Mesothelial cell of epicardium (in vitro differentiated cells): ENCODE measurements around the gene SUMO2. TPM values are rescaled to one million over a fixed set of nuclear protein-coding genes. Genes with fewer than 3 reads are reported as not detected.
"Not testable (repeated sequence)": the region's sequence is repeated elsewhere in the genome, so short reads cannot be mapped to it uniquely, and the experiment has no call there.

Source experiments
- DNase-seq, 2 experiments: peaks; one replicate each; pipeline ENCODE4 v3.0.0; 2021; ENCODE audit warnings: low spot score in 2 of 2; ENCODE audit not compliant: unreplicated experiment in 2 of 2
- H3K27ac Mint-ChIP-seq: 2 replicates; pipeline ENCODE4 v1.8.0; 2021; ENCODE audit warnings: mixed read lengths
- H3K27me3 Mint-ChIP-seq: 2 replicates; pipeline ENCODE4 v1.8.0; 2021; ENCODE audit warnings: low read depth, mixed read lengths
- H3K36me3 Mint-ChIP-seq: 2 replicates; pipeline ENCODE4 v1.8.0; 2021; ENCODE audit warnings: mixed read lengths
- H3K4me1 Mint-ChIP-seq: 2 replicates; pipeline ENCODE4 v1.8.0; 2021; ENCODE audit warnings: mixed read lengths
- H3K4me3 Mint-ChIP-seq: 2 replicates; pipeline ENCODE4 v1.8.0; 2021; ENCODE audit warnings: mild to moderate bottlenecking, moderate library complexity, mixed read lengths
- H3K9me3 Mint-ChIP-seq: 2 replicates; pipeline ENCODE4 v1.8.0; 2021; ENCODE audit warnings: mixed read lengths
- total RNA-seq: library from RNA; stranded (reverse); gene quantifications from 3 replicates; pipeline ENCODE4 v1.2.1, GENCODE V29; 2021
- TF ChIP-seq, protein P1 (sequence below): fragments of 200-600 bp; sonication (generic); IDR thresholded peaks from one replicate; pipeline ENCODE4 v1.5.0; 2021; ENCODE audit warnings: antibody characterized with exemption; ENCODE audit not compliant: unreplicated experiment

Gene SUMO2
- total RNA-seq, 1 donor from 2014 or later: 542 TPM

DNA sequence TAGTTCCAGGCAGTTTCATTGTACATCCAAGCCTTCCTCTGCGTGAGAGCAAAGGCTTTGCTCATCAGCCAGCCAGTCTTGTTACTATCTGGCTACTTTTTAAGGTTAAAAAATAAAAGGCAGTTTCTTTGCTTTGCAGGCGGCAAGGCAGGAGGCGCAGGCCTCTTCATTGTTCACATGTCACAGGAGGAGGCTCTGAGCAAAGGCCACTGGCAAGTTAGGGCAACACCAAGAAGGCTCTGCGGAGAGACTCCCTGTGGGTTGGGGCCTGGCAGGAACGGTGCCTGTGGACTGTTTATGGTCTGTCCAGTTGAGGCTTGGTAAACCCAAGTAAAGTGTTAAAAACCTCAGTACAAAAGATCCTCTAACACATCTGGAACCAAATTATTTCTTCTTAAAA, 47.3 kb downstream of the SUMO2 start:
- TF ChIP-seq, protein P1, sequence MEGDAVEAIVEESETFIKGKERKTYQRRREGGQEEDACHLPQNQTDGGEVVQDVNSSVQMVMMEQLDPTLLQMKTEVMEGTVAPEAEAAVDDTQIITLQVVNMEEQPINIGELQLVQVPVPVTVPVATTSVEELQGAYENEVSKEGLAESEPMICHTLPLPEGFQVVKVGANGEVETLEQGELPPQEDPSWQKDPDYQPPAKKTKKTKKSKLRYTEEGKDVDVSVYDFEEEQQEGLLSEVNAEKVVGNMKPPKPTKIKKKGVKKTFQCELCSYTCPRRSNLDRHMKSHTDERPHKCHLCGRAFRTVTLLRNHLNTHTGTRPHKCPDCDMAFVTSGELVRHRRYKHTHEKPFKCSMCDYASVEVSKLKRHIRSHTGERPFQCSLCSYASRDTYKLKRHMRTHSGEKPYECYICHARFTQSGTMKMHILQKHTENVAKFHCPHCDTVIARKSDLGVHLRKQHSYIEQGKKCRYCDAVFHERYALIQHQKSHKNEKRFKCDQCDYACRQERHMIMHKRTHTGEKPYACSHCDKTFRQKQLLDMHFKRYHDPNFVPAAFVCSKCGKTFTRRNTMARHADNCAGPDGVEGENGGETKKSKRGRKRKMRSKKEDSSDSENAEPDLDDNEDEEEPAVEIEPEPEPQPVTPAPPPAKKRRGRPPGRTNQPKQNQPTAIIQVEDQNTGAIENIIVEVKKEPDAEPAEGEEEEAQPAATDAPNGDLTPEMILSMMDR: no peak

DNA sequence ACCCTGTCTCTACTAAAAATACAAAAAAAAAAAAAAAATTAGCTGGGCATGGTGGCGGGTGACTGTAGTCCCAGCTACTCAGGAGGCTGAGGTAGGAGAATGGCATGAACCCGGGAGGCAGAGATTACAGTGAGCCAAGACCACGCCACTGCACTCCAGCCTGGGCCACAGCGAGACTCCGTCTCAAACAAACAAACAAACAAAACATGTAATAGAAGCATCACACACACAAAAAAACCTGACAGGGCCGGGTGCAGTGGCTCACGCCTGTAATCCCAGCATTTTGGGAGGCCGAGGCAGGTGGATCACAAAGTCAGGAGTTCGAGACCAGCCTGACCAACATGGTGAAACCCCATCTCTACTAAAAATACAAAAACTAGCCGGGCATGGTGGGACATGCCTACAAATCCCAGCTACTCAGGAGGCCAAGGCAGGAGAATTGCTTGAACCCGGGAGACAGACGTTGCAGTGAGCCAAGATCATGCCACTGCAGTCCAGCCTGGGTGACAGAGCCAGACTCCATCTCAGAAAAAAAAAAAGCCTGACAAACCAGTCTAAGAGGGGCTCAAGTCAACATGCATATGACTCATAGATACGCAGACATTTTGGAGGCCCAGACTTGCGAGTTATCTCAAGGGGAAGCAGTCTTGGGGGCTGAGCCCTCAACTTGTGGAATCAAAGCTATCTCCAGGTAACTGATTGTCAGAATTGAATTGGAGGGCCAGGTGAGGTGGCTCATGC, 49.0 kb downstream of the SUMO2 start:
- H3K27me3 Mint-ChIP-seq, DNase-seq, H3K9me3 Mint-ChIP-seq, H3K4me3 Mint-ChIP-seq: not testable (repeated sequence)
- peaks cover 16% of the 10 kb centered on the region for H3K36me3 Mint-ChIP-seq
- peak overlapping the region; percentile 85 for H3K27ac Mint-ChIP-seq
- peaks cover 11% of the 10 kb centered on the region for H3K4me1 Mint-ChIP-seq

More for the DNA sequence above, 47.3 kb downstream of the SUMO2 start:
- DNase-seq: no peak
- H3K4me1 Mint-ChIP-seq: peaks cover 6% of the 10 kb centered on the region
- peak overlapping the region; percentile 83 for H3K27ac Mint-ChIP-seq
- peaks cover 20% of the 10 kb centered on the region for H3K36me3 Mint-ChIP-seq
- no peak overlapping the region for H3K4me3 Mint-ChIP-seq
- H3K27me3 Mint-ChIP-seq: no peaks in the 10 kb centered on the region
- H3K9me3 Mint-ChIP-seq: no peaks in the 10 kb centered on the region

DNA sequence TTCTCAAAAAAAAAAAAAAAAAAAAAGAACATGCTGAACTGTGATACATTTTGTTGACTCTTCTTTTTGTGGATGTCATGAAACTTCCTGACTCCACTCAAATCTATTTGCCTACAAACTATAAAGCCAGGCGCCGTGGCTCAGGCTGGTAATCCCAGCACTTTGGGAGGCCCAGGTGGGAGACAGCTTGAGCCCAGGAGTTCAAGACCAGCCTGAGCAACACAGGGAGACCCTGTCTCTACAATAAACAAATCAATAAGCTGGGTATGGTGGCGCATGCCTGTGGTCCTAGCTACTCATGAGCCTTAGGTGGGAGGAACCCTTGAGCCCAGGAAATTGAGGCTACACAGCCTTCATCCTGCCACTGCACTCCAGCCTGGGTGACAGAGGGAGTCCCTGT, 49.8 kb downstream of the SUMO2 start:
- Mint-ChIP-seq H3K4me3 (peak overlapping the region; percentile 42), H3K9me3 (no peaks in the 10 kb centered on the region), H3K4me1 (peaks cover 11% of the 10 kb centered on the region), H3K27ac (peak overlapping the region; percentile 79), H3K36me3 (peaks cover 16% of the 10 kb centered on the region), H3K27me3 (no peaks in the 10 kb centered on the region)
- no peak for DNase-seq
- TF ChIP-seq, protein P1: no peak

DNA sequence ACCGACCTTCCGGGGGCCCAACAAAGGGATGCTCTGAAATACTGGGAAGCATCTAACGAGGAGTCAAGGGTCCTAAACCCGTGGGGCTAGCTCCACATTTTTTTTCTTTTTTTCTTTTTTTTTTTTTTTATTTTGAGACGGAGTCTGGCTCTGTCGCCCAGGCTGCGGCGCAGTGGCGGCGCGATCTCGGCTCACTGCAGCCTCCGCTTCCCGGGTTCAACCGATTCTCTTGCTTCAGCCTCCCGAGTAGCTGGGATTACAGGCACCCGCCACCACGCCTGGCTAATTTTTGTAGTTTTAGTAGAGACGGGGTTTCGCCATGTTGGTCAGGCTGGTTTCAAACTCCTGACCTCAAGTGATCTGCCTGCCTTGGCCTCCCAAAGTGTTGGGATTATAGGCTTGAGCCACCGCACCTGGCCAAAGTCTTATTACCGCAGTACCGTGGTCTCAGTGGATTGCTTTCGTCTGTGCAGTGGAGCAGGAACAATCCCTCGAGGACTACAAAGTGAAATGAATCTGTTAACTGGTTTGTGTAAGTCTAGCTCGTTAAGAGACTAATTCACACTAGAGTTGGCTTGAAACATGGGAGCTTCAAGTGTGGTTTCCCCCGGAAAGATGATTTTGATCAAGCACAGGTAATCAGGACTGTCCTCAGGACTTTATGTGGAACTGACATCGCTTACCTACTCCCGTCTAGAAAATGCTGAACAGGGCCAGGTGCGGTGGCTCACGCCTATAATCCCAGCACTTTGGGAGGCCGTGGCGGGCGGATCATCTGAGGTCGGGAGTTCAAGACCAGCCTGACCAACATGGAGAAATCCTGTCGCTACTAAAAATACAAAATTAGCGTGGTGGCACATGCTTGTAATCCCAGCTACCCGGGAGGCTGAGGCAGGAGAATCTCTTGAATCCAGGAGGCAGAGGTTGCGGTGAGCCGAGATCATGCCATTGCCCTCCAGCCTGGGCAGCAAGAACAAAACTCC, 50.5 kb downstream of the SUMO2 start:
- not testable (repeated sequence) for H3K9me3 Mint-ChIP-seq, DNase-seq, H3K27me3 Mint-ChIP-seq
- Mint-ChIP-seq H3K27ac (peak overlapping the region; percentile 88), H3K4me3 (peak overlapping the region; percentile 89), H3K36me3 (peaks cover 16% of the 10 kb centered on the region), H3K4me1 (peaks cover 11% of the 10 kb centered on the region)

DNA sequence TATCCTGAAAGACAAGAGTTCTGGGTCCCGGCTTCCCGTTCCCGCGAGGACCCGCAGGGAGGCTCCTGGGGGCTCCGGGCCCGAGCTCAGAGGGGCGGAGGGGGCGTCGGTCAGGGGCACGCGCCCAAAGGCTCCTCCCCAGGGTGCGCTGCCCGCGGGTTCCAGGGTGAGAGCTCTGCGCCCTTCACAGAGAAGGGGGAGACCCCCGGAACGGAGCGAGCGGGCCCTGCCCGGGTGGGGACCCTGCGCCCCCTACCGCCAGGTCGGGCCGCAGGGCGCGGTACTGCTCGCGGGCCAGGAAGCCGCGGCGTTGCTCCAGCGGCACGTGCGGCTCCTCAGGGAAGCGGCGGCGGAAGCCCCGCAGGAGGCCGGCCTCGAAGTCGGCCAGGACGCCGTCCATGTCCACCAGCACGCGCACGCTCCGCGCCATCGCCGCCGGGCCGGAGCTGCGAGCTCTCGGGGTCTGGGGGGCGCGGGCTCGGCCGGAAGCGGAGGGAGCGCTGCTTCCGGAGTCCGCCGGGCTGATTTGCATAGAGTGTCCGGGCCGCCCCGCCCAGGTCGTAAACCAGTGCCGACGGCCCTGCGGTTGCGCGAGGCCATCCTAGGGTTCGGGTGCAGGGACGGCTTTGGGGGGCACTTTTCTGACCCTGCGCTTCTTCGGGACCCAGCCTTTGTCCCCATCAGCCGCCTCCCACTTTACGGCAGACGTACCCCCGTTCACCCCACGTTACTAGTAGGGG, 51.3 kb downstream of the SUMO2 start, which contains the start of gene NT5C:
TSS of gene NT5C (minus strand) at position 465 of the 740 bp plus-strand sequence. CDS start at position 430, 35 bp downstream.
- TF ChIP-seq, protein P1: peak; percentile 69
- H3K4me1 Mint-ChIP-seq: peaks cover 11% of the 10 kb centered on the region
- no peaks in the 10 kb centered on the region for H3K27me3 Mint-ChIP-seq
- peak within 1 kb of the TSS; percentile 94 for H3K27ac Mint-ChIP-seq
- peak; percentile 61 to 78 for DNase-seq
- H3K4me3 Mint-ChIP-seq: peak within 1 kb of the TSS; percentile 89
- peaks cover 12% of the 10 kb centered on the region for H3K36me3 Mint-ChIP-seq
- no peaks in the 10 kb centered on the region for H3K9me3 Mint-ChIP-seq

DNA sequence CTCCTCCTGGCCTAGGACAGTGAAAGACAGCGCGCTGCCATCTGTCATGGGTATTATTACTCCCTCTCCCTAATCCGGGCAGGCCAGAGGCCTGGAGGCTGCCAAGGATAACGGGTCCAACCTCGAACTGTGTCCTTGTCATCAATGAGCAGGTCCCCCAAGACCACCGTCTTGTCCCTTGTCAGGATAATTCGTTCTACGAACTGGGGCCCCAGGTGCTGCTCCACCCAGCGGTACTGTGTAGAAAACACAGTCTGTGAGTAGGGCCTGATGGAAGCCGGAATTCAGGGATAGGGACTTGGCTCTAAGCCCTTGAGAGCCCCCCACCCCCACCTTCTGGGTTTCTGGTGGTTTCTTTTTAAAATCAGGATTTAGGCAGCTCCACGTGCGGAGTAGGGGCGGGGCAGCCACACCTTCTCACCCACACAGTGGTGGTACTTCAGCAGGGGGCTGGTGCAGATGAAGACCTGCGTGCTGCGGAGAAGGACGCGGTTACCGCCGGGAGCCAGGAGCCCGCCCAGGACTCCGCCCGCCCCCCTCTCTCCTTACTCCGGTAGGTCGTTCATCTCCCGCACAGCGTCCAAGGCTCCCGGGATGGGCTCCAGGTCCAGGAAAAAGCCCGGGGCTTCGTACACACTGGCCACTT, 52.0 kb downstream of the SUMO2 start:
- TF ChIP-seq, protein P1: no peak
- DNase-seq: peak; percentile 44 to 76
- H3K27ac Mint-ChIP-seq: peak overlapping the region; percentile 94
- no peaks in the 10 kb centered on the region for H3K9me3 Mint-ChIP-seq
- peak overlapping the region; percentile 89 for H3K4me3 Mint-ChIP-seq
- H3K27me3 Mint-ChIP-seq: no peaks in the 10 kb centered on the region
- H3K36me3 Mint-ChIP-seq: peaks cover 11% of the 10 kb centered on the region
- peaks cover 11% of the 10 kb centered on the region for H3K4me1 Mint-ChIP-seq
